ENCODE data around the gene PSMA5.

- no peak for TF ChIP-seq CTCF (IDR thresholded peaks at IDR 0.05; ENCODE audit: low read depth, low read length, poor library complexity, severe bottlenecking)
- no peak for TF ChIP-seq EZH2phosphoT487 (IDR thresholded peaks at IDR 0.05; ENCODE audit: borderline replicate concordance, low read length)
These were observed 34.0 kb downstream of the PSMA5 start for GRCh38 chr1:109392037-109392787.
